Right lobe of liver (tissue), 6 donors: ENCODE measurements around the gene CCDC200. TPM values are rescaled to one million over a fixed set of nuclear protein-coding genes. Genes with fewer than 3 reads are reported as not detected.
"Not testable (repeated sequence)": the region's sequence is repeated elsewhere in the genome, so short reads cannot be mapped to it uniquely, and the experiment has no call there.

Experiments used
- ATAC-seq, 4 donors: fragments of 200-7000 bp; cut with Tn5 transposase; one replicate each; pipeline ENCODE4 v1.9.1; 2020; ENCODE audit warnings: mild to moderate bottlenecking in 4 of 4, moderate library complexity in 4 of 4
- DNase-seq, 3 donors: peaks; one replicate each; pipeline ENCODE4 v3.0.0-alpha.2; 2020
- H3K27ac ChIP-seq, 3 donors: fragments of 200-600 bp; one replicate each; pipeline ENCODE4 v1.8.0; 2022
- H3K27me3 ChIP-seq, 2 donors: fragments of 200-600 bp; one replicate each; pipeline ENCODE4 v1.8.0; 2022
- H3K36me3 ChIP-seq, 4 donors: fragments of 200-600 bp; sonication (generic) in 1 of 4; one replicate each; pipeline versions ENCODE4 v1.5.1 to v1.8.0; 2017 to 2022; ENCODE audit warnings: control low read depth in 1 of 4
- H3K4me1 ChIP-seq, 4 donors: fragments of 200-600 bp; sonication (generic) in 1 of 4; one replicate each; pipeline versions ENCODE4 v1.5.1 to v1.8.0; 2017 to 2022; ENCODE audit warnings: control low read depth in 1 of 4
- H3K4me3 ChIP-seq, 3 donors: fragments of 200-600 bp; one replicate each; pipeline ENCODE4 v1.8.0; 2022
- H3K9me3 ChIP-seq, 4 donors: fragments of 200-600 bp; sonication (generic) in 1 of 4; one replicate each; pipeline versions ENCODE4 v1.5.1 to v1.8.0; 2017 to 2022; ENCODE audit warnings: control low read depth in 1 of 4
- CTCF ChIP-seq, 4 donors: fragments of 200-600 bp in 3 of 4; fragments of 450-650 bp in 1 of 4; IDR thresholded peaks; one replicate each; pipeline versions ENCODE4 v1.5.1 to v1.8.0; 2016 to 2022; ENCODE audit warnings: antibody characterized with exemption in 4 of 4, mild to moderate bottlenecking in 2 of 4
- POLR2A ChIP-seq: fragments of 450-650 bp; IDR thresholded peaks from one replicate; pipeline ENCODE4 v1.6.1; 2017; ENCODE audit warnings: antibody characterized with exemption, mild to moderate bottlenecking
- WGBS: methylation state at CpG from one replicate; pipeline ENCODE4 v1.1.6; 2018; ENCODE audit warnings: low coverage, low lambda C conversion rate; ENCODE audit not compliant: insufficient coverage; ENCODE audit errors: missing lambda C conversion rate; 5-methylcytosine and 5-hydroxymethylcytosine counted together
- intact Hi-C, 2 donors: fragments of 100-400 bp; cut with DNase I; formaldehyde crosslinking; loops; one replicate each; pipeline versions ENCODE4 v1.11.2 to v1.14.1; 2022
- total RNA-seq, 6 experiments: library from RNA; depleted of rRNA in 2 of 6; stranded (reverse); fragments of >200 nt in 2 of 6; fragmentation: NEBNext Ultra II Directional in 3 of 6; extraction: Animal tissue kit (Norgen Biotek cat#: 25700) in 3 of 6; gene quantifications; one replicate each; pipeline versions ENCODE4 v1.1.0 to v1.2.4, GENCODE V29; 2016 to 2023
- donor health status: DM: no; HTN: yes; CAD: no.
- donor health status: DM: no; HTN: no; CAD: no.
- donor health status: DM: no; HTN: no; CAD: no.
- donor health status: DM: no; HTN: yes; CAD: no.
- donor health status: DM: no; HTN: yes; CAD: no.

The CCDC200 gene
- total RNA-seq, 6 experiments from 2014 or later, result not detected

GRCh38 chr17:43199633-43200032, 28.8 kb downstream of the CCDC200 start:
- H3K27me3 ChIP-seq, result no peaks in the 10 kb centered on the region
- no peak for DNase-seq
- intact Hi-C loops, result no loop called here
- H3K36me3 ChIP-seq, result peaks cover 25 to 100% (median 66%) of the 10 kb centered on the region in 4 donors
- H3K9me3 ChIP-seq, result no peaks in the 10 kb centered on the region
- no peak overlapping the region for H3K27ac ChIP-seq
- H3K4me1 ChIP-seq, result no peaks in the 10 kb centered on the region
- H3K4me3 ChIP-seq, result no peak overlapping the region
- TF ChIP-seq POLR2A (no peak), CTCF (IDR thresholded peaks at IDR 0.05) (no peak)
- ATAC-seq, result no peak
- WGBS, result 79% methylated on average over 2 of the region's 2 CpGs

GRCh38 chr17:43193251-43193650, 35.2 kb downstream of the CCDC200 start:
- intact Hi-C loops, result no loop called here
- no peaks in the 10 kb centered on the region for H3K4me1 ChIP-seq
- ATAC-seq, result no peak
- H3K9me3 ChIP-seq, result no peaks in the 10 kb centered on the region
- no peak for DNase-seq
- H3K27me3 ChIP-seq, result no peaks in the 10 kb centered on the region
- H3K36me3 ChIP-seq, result peaks cover 53 to 100% (median 81%) of the 10 kb centered on the region in 4 donors
- no peak overlapping the region for H3K4me3 ChIP-seq
- H3K27ac ChIP-seq, result no peak overlapping the region
- 92% methylated on average over 4 of the region's 5 CpGs for WGBS
- no peak for TF ChIP-seq POLR2A
- TF ChIP-seq CTCF (IDR thresholded peaks at IDR 0.05), result no peak

GRCh38 chr17:43186656-43187055, 41.8 kb downstream of the CCDC200 start:
- H3K27me3 ChIP-seq, DNase-seq, H3K4me3 ChIP-seq, H3K9me3 ChIP-seq, ATAC-seq, H3K27ac ChIP-seq, intact Hi-C loops, H3K4me1 ChIP-seq: not testable (repeated sequence)
- H3K36me3 ChIP-seq, result peaks cover 9 to 83% (median 43%) of the 10 kb centered on the region in 4 donors
- WGBS, result 78% methylated on average over 4 of the region's 5 CpGs

GRCh38 chr17:43183921-43184320, 44.5 kb downstream of the CCDC200 start:
- DNase-seq (no peak), ATAC-seq (no peak)
- no peak overlapping the region for H3K27ac ChIP-seq
- H3K36me3 ChIP-seq, result peaks cover 0 to 79% (median 28%) of the 10 kb centered on the region in 4 donors
- peaks cover 0 to under 1% (median 0%) of the 10 kb centered on the region in 4 donors for H3K4me1 ChIP-seq
- no peaks in the 10 kb centered on the region for H3K27me3 ChIP-seq
- H3K4me3 ChIP-seq, result no peak overlapping the region
- TF ChIP-seq CTCF (IDR thresholded peaks at IDR 0.05) (no peak), POLR2A (no peak)
- H3K9me3 ChIP-seq, result no peaks in the 10 kb centered on the region
- intact Hi-C loops, result no loop called here
- WGBS, result 93% methylated on average over 3 of the region's 3 CpGs

- H3K4me1 ChIP-seq, result peaks cover 0 to 60% (median 32%) of the 10 kb centered on the region in 4 donors
- no peak for DNase-seq
- H3K4me3 ChIP-seq, result peak overlapping the region in 1 of 3 donors; percentile 4
- TF ChIP-seq CTCF (IDR thresholded peaks at IDR 0.05), result no peak
- no peak for TF ChIP-seq POLR2A
- no peaks in the 10 kb centered on the region for H3K9me3 ChIP-seq
- peak overlapping the region; percentile 24 to 65 (median 27) for H3K27ac ChIP-seq
- H3K36me3 ChIP-seq, result peaks cover 0 to 39% (median 12%) of the 10 kb centered on the region in 4 donors
- peak; percentile 74 to 84 (median 78) for ATAC-seq
- no peaks in the 10 kb centered on the region for H3K27me3 ChIP-seq
- 13% methylated on average over 2 of the region's 2 CpGs for WGBS
- intact Hi-C loops, result no loop called here
These were observed 52.3 kb downstream of the CCDC200 start for GRCh38 chr17:43176119-43176570.
